Heart left ventricle (tissue), 13 donors: ENCODE data around the gene PML.
A peak's percentile ranks its signal among the peaks of the same experiment; 100 is the strongest.

Experiments
- POLR2A ChIP-seq, 2 donors: fragments of 450-650 bp; IDR thresholded peaks; one replicate each; pipeline ENCODE4 v1.6.1; 2017; ENCODE audit warnings: antibody characterized with exemption in 2 of 2, mild to moderate bottlenecking in 2 of 2, moderate library complexity in 2 of 2
- TF ChIP-seq, protein P1 (sequence below), 12 donors: fragments of 200-600 bp; sonication (generic) in 4 of 12; IDR thresholded peaks; one replicate each; pipeline versions ENCODE4 v1.5.0 to v1.8.0; 2018 to 2022; ENCODE audit warnings: antibody characterized with exemption in 12 of 12, mild to moderate bottlenecking in 5 of 12
- donor health status: ischemic (EF 13 %, LVEDD 7.1; RV severe dilation, severe dysfunction).
- donor health status: DM: no; HTN: yes; CAD: no.
- donor health status: DM: no; HTN: no; CAD: no.
- donor health status: ischemic (EF 25% LVEDD 6.9; RV normal size, moderate dysfunction).
- donor health status: ischemic (EF 25% LVEDD 5.7; RV mildly dilated, moderate dysfunction).
- donor health status: ischemic (EF 35%, LVEDD 5.7; RV mildly dilated, moderate dysfunction).
- donor health status: nonischemic (EF 11% LVEDD 7.7; RV severe dilation, severe dysfunction).
- donor health status: DM: yes; HTN: yes; CAD: no.
- donor health status: PGD.
- donor health status: ischemic (EF 29% LVEDD 5.4; RV normal size, mild dysfunction).
- donor health status: nonischemic (EF 23%, LVEDD 6.1; RV moderate dilation, normal function).

DNA sequence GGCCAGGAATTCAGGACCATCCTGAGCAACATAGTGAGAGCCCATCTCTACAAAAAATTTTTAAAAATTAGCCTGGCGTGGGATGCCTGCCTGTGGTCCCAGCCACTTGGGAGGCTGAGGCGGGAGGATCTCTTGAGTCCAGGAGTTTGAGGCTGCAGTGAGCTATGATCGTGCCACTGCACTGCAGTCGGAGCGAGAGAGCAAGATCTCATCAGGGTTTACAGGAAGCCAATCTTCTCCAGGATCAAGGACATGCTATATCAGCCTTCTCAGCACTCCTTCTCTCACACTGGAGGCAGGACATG is 2.0 kb upstream of the PML start:
- TF ChIP-seq, protein P1, sequence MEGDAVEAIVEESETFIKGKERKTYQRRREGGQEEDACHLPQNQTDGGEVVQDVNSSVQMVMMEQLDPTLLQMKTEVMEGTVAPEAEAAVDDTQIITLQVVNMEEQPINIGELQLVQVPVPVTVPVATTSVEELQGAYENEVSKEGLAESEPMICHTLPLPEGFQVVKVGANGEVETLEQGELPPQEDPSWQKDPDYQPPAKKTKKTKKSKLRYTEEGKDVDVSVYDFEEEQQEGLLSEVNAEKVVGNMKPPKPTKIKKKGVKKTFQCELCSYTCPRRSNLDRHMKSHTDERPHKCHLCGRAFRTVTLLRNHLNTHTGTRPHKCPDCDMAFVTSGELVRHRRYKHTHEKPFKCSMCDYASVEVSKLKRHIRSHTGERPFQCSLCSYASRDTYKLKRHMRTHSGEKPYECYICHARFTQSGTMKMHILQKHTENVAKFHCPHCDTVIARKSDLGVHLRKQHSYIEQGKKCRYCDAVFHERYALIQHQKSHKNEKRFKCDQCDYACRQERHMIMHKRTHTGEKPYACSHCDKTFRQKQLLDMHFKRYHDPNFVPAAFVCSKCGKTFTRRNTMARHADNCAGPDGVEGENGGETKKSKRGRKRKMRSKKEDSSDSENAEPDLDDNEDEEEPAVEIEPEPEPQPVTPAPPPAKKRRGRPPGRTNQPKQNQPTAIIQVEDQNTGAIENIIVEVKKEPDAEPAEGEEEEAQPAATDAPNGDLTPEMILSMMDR (IDR thresholded peaks at IDR 0.05), result peak in 3 of 12 donors; percentile 3 to 34 (median 4)
- TF ChIP-seq POLR2A (IDR thresholded peaks at IDR 0.05), result no peak
